OCI-LY1 (cell line): ENCODE results near the gene SYN1.
A peak's percentile ranks its signal among the peaks of the same experiment; 100 is the strongest.

Experiments
- H2AFZ ChIP-seq: fragments of 200-600 bp; sonication (generic), shearing (Covaris generic); 2 replicates; pipeline ENCODE4 v1.6.0; 2014; ENCODE audit warnings: antibody characterized with exemption, mild to moderate bottlenecking, low read length
- H3F3A ChIP-seq: fragments of 200-600 bp; sonication (generic), shearing (Covaris generic); 2 replicates; pipeline ENCODE4 v1.6.0; 2014; ENCODE audit warnings: mild to moderate bottlenecking, antibody characterized with exemption, low read length, moderate library complexity; ENCODE audit not compliant: insufficient read depth
- H3K27ac ChIP-seq: fragments of 200-600 bp; sonication (generic); 2 replicates; pipeline ENCODE4 v1.5.1; 2014; ENCODE audit warnings: low read length, mixed run types, mild to moderate bottlenecking, low read depth; ENCODE audit not compliant: poor library complexity, severe bottlenecking
- H3K27me3 ChIP-seq: fragments of 200-600 bp; sonication (generic); 2 replicates; pipeline ENCODE4 v1.6.0; 2014; ENCODE audit warnings: antibody characterized with exemption, mild to moderate bottlenecking, low read length, moderate library complexity; ENCODE audit not compliant: insufficient read depth
- H3K36me3 ChIP-seq: fragments of 200-600 bp; sonication (generic); 2 replicates; pipeline ENCODE4 v1.6.1; 2014; ENCODE audit warnings: mild to moderate bottlenecking, antibody characterized with exemption, low read length, moderate library complexity, mixed read lengths; ENCODE audit not compliant: insufficient read depth
- H3K4me1 ChIP-seq: fragments of 200-600 bp; sonication (generic); 2 replicates; pipeline ENCODE4 v1.5.1; 2014; ENCODE audit warnings: mild to moderate bottlenecking, low read length, moderate library complexity; ENCODE audit not compliant: insufficient read depth, severe bottlenecking
- H3K4me2 ChIP-seq: fragments of 200-600 bp; sonication (generic), shearing (Covaris generic); 2 replicates; pipeline ENCODE4 v1.6.1; 2014; ENCODE audit warnings: low read length
- H3K4me3 ChIP-seq: fragments of 200-600 bp; sonication (generic); 2 replicates; pipeline ENCODE4 v1.5.1; 2014; ENCODE audit warnings: low read length, low read depth, mild to moderate bottlenecking, mixed read lengths; ENCODE audit not compliant: poor library complexity, severe bottlenecking
- H3K79me2 ChIP-seq: fragments of 200-600 bp; shearing (Covaris generic); 2 replicates; pipeline ENCODE4 v1.6.1; 2016; ENCODE audit warnings: mixed run types, low read length, mixed read lengths; ENCODE audit not compliant: insufficient read depth
- H3K9ac ChIP-seq: fragments of 200-600 bp; sonication (generic), shearing (Covaris generic); 2 replicates; pipeline ENCODE4 v1.6.1; 2014; ENCODE audit warnings: mild to moderate bottlenecking, low read length, mixed read lengths
- H3K9me2 ChIP-seq: fragments of 200-600 bp; sonication (generic), shearing (Covaris generic); 2 replicates; pipeline ENCODE4 v1.6.1; 2014; ENCODE audit warnings: low read depth, mild to moderate bottlenecking, low read length, mixed read lengths
- H3K9me3 ChIP-seq: fragments of 200-600 bp; shearing (Covaris generic); 2 replicates; pipeline ENCODE4 v1.6.1; 2014; ENCODE audit warnings: low read length, mixed read lengths
- H4K20me1 ChIP-seq: fragments of 200-600 bp; sonication (generic), shearing (Covaris generic); 2 replicates; pipeline ENCODE4 v1.6.0; 2016; ENCODE audit warnings: mild to moderate bottlenecking, low read length; ENCODE audit not compliant: insufficient read depth
- EZH2 ChIP-seq: fragments of 200-600 bp; sonication (generic), shearing (Covaris generic); IDR thresholded peaks from 2 replicates; pipeline ENCODE4 v1.8.0; 2017; ENCODE audit warnings: borderline replicate concordance, mixed run types, mild to moderate bottlenecking, antibody characterized with exemption, low read length, moderate library complexity, mixed read lengths
- TF ChIP-seq, protein P1 (sequence below): fragments of 200-600 bp; sonication (generic), shearing (Covaris generic); IDR thresholded peaks from 2 replicates; pipeline ENCODE4 v1.5.1; 2017; ENCODE audit warnings: mild to moderate bottlenecking, antibody characterized with exemption, low read length, moderate library complexity, mixed read lengths

The SYN1 gene

GRCh38 chrX:47662144-47662657, 42.5 kb upstream of the SYN1 start:
- Histone ChIP-seq H3K9ac (no peak overlapping the region), H3K4me2 (no peak overlapping the region), H3K27ac (no peak overlapping the region), H4K20me1 (no peaks in the 10 kb centered on the region), H3K36me3 (peaks cover 7% of the 10 kb centered on the region), H3F3A (no peaks in the 10 kb centered on the region), H2AFZ (no peak overlapping the region), H3K9me3 (no peaks in the 10 kb centered on the region), H3K27me3 (no peaks in the 10 kb centered on the region), H3K4me3 (no peak overlapping the region), H3K9me2 (no peaks in the 10 kb centered on the region), H3K4me1 (peaks cover 12% of the 10 kb centered on the region), H3K79me2 (no peaks in the 10 kb centered on the region)
- no peak for TF ChIP-seq EZH2
- TF ChIP-seq, protein P1, sequence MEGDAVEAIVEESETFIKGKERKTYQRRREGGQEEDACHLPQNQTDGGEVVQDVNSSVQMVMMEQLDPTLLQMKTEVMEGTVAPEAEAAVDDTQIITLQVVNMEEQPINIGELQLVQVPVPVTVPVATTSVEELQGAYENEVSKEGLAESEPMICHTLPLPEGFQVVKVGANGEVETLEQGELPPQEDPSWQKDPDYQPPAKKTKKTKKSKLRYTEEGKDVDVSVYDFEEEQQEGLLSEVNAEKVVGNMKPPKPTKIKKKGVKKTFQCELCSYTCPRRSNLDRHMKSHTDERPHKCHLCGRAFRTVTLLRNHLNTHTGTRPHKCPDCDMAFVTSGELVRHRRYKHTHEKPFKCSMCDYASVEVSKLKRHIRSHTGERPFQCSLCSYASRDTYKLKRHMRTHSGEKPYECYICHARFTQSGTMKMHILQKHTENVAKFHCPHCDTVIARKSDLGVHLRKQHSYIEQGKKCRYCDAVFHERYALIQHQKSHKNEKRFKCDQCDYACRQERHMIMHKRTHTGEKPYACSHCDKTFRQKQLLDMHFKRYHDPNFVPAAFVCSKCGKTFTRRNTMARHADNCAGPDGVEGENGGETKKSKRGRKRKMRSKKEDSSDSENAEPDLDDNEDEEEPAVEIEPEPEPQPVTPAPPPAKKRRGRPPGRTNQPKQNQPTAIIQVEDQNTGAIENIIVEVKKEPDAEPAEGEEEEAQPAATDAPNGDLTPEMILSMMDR = no peak

DNA sequence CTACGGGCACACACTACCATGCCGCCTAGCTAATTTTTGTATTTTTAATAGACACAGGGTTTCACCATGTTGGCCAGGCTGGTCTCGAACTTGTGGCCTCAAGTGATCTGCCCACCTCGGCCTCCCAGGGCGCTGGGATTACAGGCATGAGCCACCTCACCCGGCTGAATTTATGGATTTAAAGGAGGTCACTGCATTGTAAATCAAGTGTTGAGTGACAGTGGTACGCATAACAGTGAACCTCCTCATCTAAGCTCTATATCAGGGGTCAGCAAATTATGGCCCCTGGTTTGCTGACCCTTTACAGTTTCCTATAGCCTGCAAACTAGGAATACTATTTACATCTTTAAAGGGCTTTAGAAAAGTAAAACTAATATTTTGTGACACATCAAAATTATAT, 41.9 kb upstream of the SYN1 start:
- Histone ChIP-seq H3K4me1 (peaks cover 12% of the 10 kb centered on the region), H3K36me3 (peaks cover 13% of the 10 kb centered on the region), H3K9ac (no peak overlapping the region), H3K9me2 (no peaks in the 10 kb centered on the region), H3K9me3 (no peaks in the 10 kb centered on the region), H4K20me1 (no peaks in the 10 kb centered on the region), H3K27me3 (no peaks in the 10 kb centered on the region), H2AFZ (no peak overlapping the region), H3F3A (no peaks in the 10 kb centered on the region), H3K79me2 (no peaks in the 10 kb centered on the region), H3K27ac (no peak overlapping the region), H3K4me2 (no peak overlapping the region), H3K4me3 (no peak overlapping the region)
- TF ChIP-seq, protein P1 = no peak
- TF ChIP-seq EZH2 = no peak

- H3K27ac ChIP-seq = peak overlapping the region; percentile 92
- H3K9me2 ChIP-seq = no peaks in the 10 kb centered on the region
- H4K20me1 ChIP-seq = no peaks in the 10 kb centered on the region
- H3K36me3 ChIP-seq = peaks cover 25% of the 10 kb centered on the region
- no peaks in the 10 kb centered on the region for H3K27me3 ChIP-seq
- no peak overlapping the region for H3K9ac ChIP-seq
- H2AFZ ChIP-seq = peak overlapping the region; percentile 87; the same call in 1 of the 2 replicates
- no peaks in the 10 kb centered on the region for H3F3A ChIP-seq
- no peaks in the 10 kb centered on the region for H3K9me3 ChIP-seq
- H3K79me2 ChIP-seq = no peaks in the 10 kb centered on the region
- peak overlapping the region; percentile 80 for H3K4me2 ChIP-seq
- peaks cover 12% of the 10 kb centered on the region for H3K4me1 ChIP-seq
- peak overlapping the region; percentile 76 for H3K4me3 ChIP-seq
- TF ChIP-seq EZH2 = no peak
- TF ChIP-seq, protein P1 = no peak
Measured at GRCh38 chrX:47659421-47659726, 39.7 kb upstream of the SYN1 start.
